Calu3 (cell line): Measurements from ENCODE around the gene DDC. TPM values are rescaled to one million over a fixed set of nuclear protein-coding genes. Genes with fewer than 3 reads are reported as not detected.

ENCODE experiments used
- BruUV-seq: library from RNA; stranded (reverse); fragments of 400-500 nt; replicated peaks from 2 replicates; lab custom pipeline; 2021; lab: Mats Ljungman, UMichigan
- CTCF ChIA-PET: fragments of 300-600 bp; sonication (Branson Sonifier 250); formaldehyde crosslinking; loops from one replicate; lab custom pipeline; 2022; ENCODE audit warnings: antibody characterized with exemption; lab: Charles Lee
- DNase-seq: peaks from one replicate; pipeline ENCODE4 v3.0.0; 2022
- H3K27ac Mint-ChIP-seq: one replicate; pipeline ENCODE4 v1.8.0; 2022; ENCODE audit warnings: mixed read lengths; ENCODE audit not compliant: unreplicated experiment
- H3K27me3 Mint-ChIP-seq: one replicate; pipeline ENCODE4 v1.8.0; 2022; ENCODE audit warnings: mixed read lengths; ENCODE audit not compliant: unreplicated experiment
- H3K36me3 Mint-ChIP-seq: one replicate; pipeline ENCODE4 v1.8.0; 2022; ENCODE audit warnings: mild to moderate bottlenecking, moderate library complexity, mixed read lengths; ENCODE audit not compliant: insufficient read depth, unreplicated experiment
- H3K4me1 Mint-ChIP-seq: one replicate; pipeline ENCODE4 v1.8.0; 2022; ENCODE audit warnings: mild to moderate bottlenecking, low read depth, mixed read lengths; ENCODE audit not compliant: unreplicated experiment
- H3K4me3 Mint-ChIP-seq: one replicate; pipeline ENCODE4 v1.8.0; 2022; ENCODE audit warnings: mild to moderate bottlenecking, low read depth, moderate library complexity, mixed read lengths; ENCODE audit not compliant: unreplicated experiment
- H3K9me3 Mint-ChIP-seq: one replicate; pipeline ENCODE4 v1.8.0; 2022; ENCODE audit warnings: low read depth, mixed read lengths; ENCODE audit not compliant: unreplicated experiment
- CTCF ChIP-seq: fragments of 200-600 bp; IDR thresholded peaks from one replicate; pipeline ENCODE4 v1.8.0; 2022; ENCODE audit warnings: antibody characterized with exemption; ENCODE audit not compliant: unreplicated experiment
- intact Hi-C: fragments of 100-400 bp; cut with micrococcal nuclease; formaldehyde crosslinking; loops from one replicate; pipeline ENCODE4 v1.10.0; 2022; ENCODE audit not compliant: unreplicated experiment
- total RNA-seq: library from RNA; stranded (reverse); gene quantifications from 2 replicates; pipeline ENCODE4 v1.2.3, GENCODE V29; 2022

The DDC gene
- total RNA-seq, 1 experiment from 2014 or later: 3.7 TPM

GRCh38 chr7:50591480-50592438, 26.6 kb upstream of the DDC start:
- CTCF ChIA-PET: no interaction called here
- Mint-ChIP-seq H3K4me3 (no peak overlapping the region), H3K27me3 (no peaks in the 10 kb centered on the region), H3K36me3 (peaks cover 48% of the 10 kb centered on the region), H3K9me3 (no peaks in the 10 kb centered on the region), H3K4me1 (peaks cover 15% of the 10 kb centered on the region), H3K27ac (no peak overlapping the region)
- no TSS peak for BruUV-seq
- no peak for TF ChIP-seq CTCF
- intact Hi-C loops: no loop called here
- no peak for DNase-seq

DNA sequence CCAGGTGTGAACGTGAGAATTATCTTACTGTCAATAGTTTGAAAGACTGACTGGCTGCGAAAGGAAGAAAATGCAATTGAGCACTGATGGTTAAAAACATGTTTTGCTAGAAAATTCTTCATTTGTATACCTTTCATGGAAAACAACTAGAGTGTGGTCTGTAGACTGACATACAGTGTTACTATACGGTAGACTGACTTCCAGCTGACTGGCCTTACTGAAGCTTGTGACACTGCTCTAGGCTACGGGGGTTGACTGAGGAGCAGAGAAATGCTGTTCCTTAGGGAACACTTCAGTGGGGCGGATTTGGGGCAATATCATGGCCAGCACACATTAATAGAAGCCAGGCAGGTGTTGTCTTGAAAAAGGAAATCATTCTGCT, 25.9 kb upstream of the DDC start:
- H3K36me3 Mint-ChIP-seq: peaks cover 41% of the 10 kb centered on the region
- no peak for TF ChIP-seq CTCF
- DNase-seq: no peak
- H3K9me3 Mint-ChIP-seq: no peaks in the 10 kb centered on the region
- CTCF ChIA-PET: no interaction called here
- no peak overlapping the region for H3K27ac Mint-ChIP-seq
- peaks cover 15% of the 10 kb centered on the region for H3K4me1 Mint-ChIP-seq
- no TSS peak for BruUV-seq
- H3K27me3 Mint-ChIP-seq: no peaks in the 10 kb centered on the region
- H3K4me3 Mint-ChIP-seq: no peak overlapping the region
- intact Hi-C loops: no loop called here

- H3K27me3 Mint-ChIP-seq: no peaks in the 10 kb centered on the region
- H3K27ac Mint-ChIP-seq: no peak overlapping the region
- BruUV-seq: no TSS peak
- intact Hi-C loops: no loop called here
- no peaks in the 10 kb centered on the region for H3K9me3 Mint-ChIP-seq
- H3K36me3 Mint-ChIP-seq: peaks cover 39% of the 10 kb centered on the region
- TF ChIP-seq CTCF: no peak
- no peak overlapping the region for H3K4me3 Mint-ChIP-seq
- DNase-seq: no peak
- H3K4me1 Mint-ChIP-seq: peaks cover 15% of the 10 kb centered on the region
- CTCF ChIA-PET: interaction anchor here (0.6 kb wide), 1 partner anchor 132 kb away, joined by 3 read pairs; no protein-coding TSS in a partner anchor
Measured at GRCh38 chr7:50590535-50590934, 25.3 kb upstream of the DDC start.

GRCh38 chr7:50589364-50589763, 24.2 kb upstream of the DDC start:
- BruUV-seq: no TSS peak
- intact Hi-C loops: no loop called here
- CTCF ChIA-PET: no interaction called here

More at GRCh38 chr7:50589364-50589763, 24.2 kb upstream of the DDC start:
- H3K27ac Mint-ChIP-seq: no peak overlapping the region
- H3K9me3 Mint-ChIP-seq: no peaks in the 10 kb centered on the region
- peaks cover 15% of the 10 kb centered on the region for H3K4me1 Mint-ChIP-seq
- TF ChIP-seq CTCF: no peak
- H3K36me3 Mint-ChIP-seq: peaks cover 29% of the 10 kb centered on the region
- no peak overlapping the region for H3K4me3 Mint-ChIP-seq
- no peak for DNase-seq
- H3K27me3 Mint-ChIP-seq: no peaks in the 10 kb centered on the region
